Testis (tissue), 3 donors: ENCODE results near the gene FUT4. TPM values are rescaled to one million over a fixed set of nuclear protein-coding genes. Genes with fewer than 3 reads are reported as not detected.

Experiments used
- DNase-seq: peaks from one replicate; pipeline ENCODE4 v3.0.0-alpha.2; 2019
- H3K27ac ChIP-seq, 2 donors: fragments of 200-600 bp; sonication (generic); one replicate each; pipeline ENCODE4 v1.5.1; 2019
- H3K27me3 ChIP-seq: fragments of 200-600 bp; sonication (generic); one replicate; pipeline ENCODE4 v1.5.1; 2019
- H3K36me3 ChIP-seq: fragments of 200-600 bp; sonication (generic); one replicate; pipeline ENCODE4 v1.5.1; 2017; ENCODE audit warnings: low read depth; ENCODE audit errors: missing control alignments
- H3K4me1 ChIP-seq: fragments of 200-600 bp; sonication (generic); one replicate; pipeline ENCODE4 v1.5.1; 2019
- H3K4me3 ChIP-seq, 2 donors: fragments of 200-600 bp; sonication (generic); one replicate each; pipeline ENCODE4 v1.5.1; 2017 to 2019
- H3K9me3 ChIP-seq: fragments of 200-600 bp; sonication (generic); one replicate; pipeline ENCODE4 v1.5.1; 2017
- CTCF ChIP-seq, 3 experiments: fragments of 450-650 bp in 2 of 3; fragments of 200-600 bp in 1 of 3; sonication (generic) in 1 of 3; IDR thresholded peaks; one replicate each; pipeline ENCODE4 v1.5.1; 2016 to 2019; ENCODE audit warnings: antibody characterized with exemption in 3 of 3, mild to moderate bottlenecking in 2 of 3, moderate library complexity in 1 of 3
- POLR2A ChIP-seq: fragments of 450-650 bp; IDR thresholded peaks from one replicate; pipeline ENCODE4 v1.6.1; 2017; ENCODE audit warnings: antibody characterized with exemption, mild to moderate bottlenecking, moderate library complexity
- WGBS, 2 donors: methylation state at CpG; one replicate each; pipeline ENCODE4 v1.1.5; 2018; 5-methylcytosine and 5-hydroxymethylcytosine counted together
- intact Hi-C: fragments of 100-400 bp; cut with DNase I; formaldehyde crosslinking; loops from one replicate; pipeline ENCODE4 v1.15.1; 2023; ENCODE audit warnings: low total_unique reads
- polyA plus RNA-seq: library from polyadenylated mRNA; stranded (reverse); fragments of 350-450 nt; fragmentation: Illumina TruSeq; extraction: RNeasy Lipid Tissue Mini Kit (QIAGEN cat#74804); gene quantifications from one replicate; pipeline ENCODE4 v1.2.3, GENCODE V29; 2014; ENCODE audit warnings: low read depth, low replicate concordance; ENCODE audit not compliant: insufficient read depth
- total RNA-seq, 2 donors: library from RNA; depleted of rRNA; stranded (reverse); fragments of >200 nt; gene quantifications; one replicate each; pipeline ENCODE4 v1.2.3, GENCODE V29; 2016

Gene FUT4
- total and polyA plus RNA-seq, 3 donors from 2014 or later, result 3.8 to 5.9 (median 5.1) TPM

GRCh38 chr11:94560834-94561233 is 17.1 kb downstream of the FUT4 start:
- no peak for DNase-seq
- Histone ChIP-seq H3K36me3 (no peaks in the 10 kb centered on the region), H3K27ac (no peak overlapping the region), H3K4me3 (no peak overlapping the region), H3K4me1 (no peaks in the 10 kb centered on the region), H3K9me3 (no peaks in the 10 kb centered on the region), H3K27me3 (no peaks in the 10 kb centered on the region)
- TF ChIP-seq CTCF (IDR thresholded peaks at IDR 0.05) (no peak), POLR2A (no peak)
- WGBS, 2 donors, result 95 to 100% methylated on average over 3 of the region's 3 CpGs
- intact Hi-C loops, result no loop called here

- H3K27me3 ChIP-seq, result no peaks in the 10 kb centered on the region
- intact Hi-C loops, result no loop called here
- H3K36me3 ChIP-seq, result no peaks in the 10 kb centered on the region
- H3K9me3 ChIP-seq, result no peaks in the 10 kb centered on the region
- no peak overlapping the region for H3K4me3 ChIP-seq
- DNase-seq, result no peak
- no peaks in the 10 kb centered on the region for H3K4me1 ChIP-seq
- TF ChIP-seq POLR2A, result no peak
- TF ChIP-seq CTCF (IDR thresholded peaks at IDR 0.05), result no peak
- 68 to 80% methylated on average over 4 of the region's 4 CpGs for WGBS, 2 donors
- H3K27ac ChIP-seq, result no peak overlapping the region
Measured at GRCh38 chr11:94563176-94563847, 19.6 kb downstream of the FUT4 start.

GRCh38 chr11:94563848-94564467 is 20.2 kb downstream of the FUT4 start:
- 78 to 79% methylated on average over 8 of the region's 8 CpGs for WGBS, 2 donors
- intact Hi-C loops, result no loop called here
- no peaks in the 10 kb centered on the region for H3K9me3 ChIP-seq
- no peaks in the 10 kb centered on the region for H3K4me1 ChIP-seq
- H3K36me3 ChIP-seq, result no peaks in the 10 kb centered on the region
- no peaks in the 10 kb centered on the region for H3K27me3 ChIP-seq
- H3K4me3 ChIP-seq, result no peak overlapping the region
- no peak for DNase-seq
- H3K27ac ChIP-seq, result no peak overlapping the region
- no peak for TF ChIP-seq POLR2A
- no peak for TF ChIP-seq CTCF (IDR thresholded peaks at IDR 0.05)

- Histone ChIP-seq H3K4me3 (peak within 1 kb of the TSS; percentile 36 to 50), H3K36me3 (no peaks in the 10 kb centered on the region), H3K27ac (no peak within 1 kb of the TSS), H3K4me1 (no peaks in the 10 kb centered on the region), H3K9me3 (no peaks in the 10 kb centered on the region), H3K27me3 (no peaks in the 10 kb centered on the region)
- TF ChIP-seq POLR2A (no peak), CTCF (IDR thresholded peaks at IDR 0.05) (no peak)
- intact Hi-C loops, result no loop called here
- 63 to 83% methylated on average over 23 to 25 of the region's 25 CpGs for WGBS, 2 donors
- peak; percentile 17 for DNase-seq
Measured at GRCh38 chr11:94567181-94567670, 23.5 kb downstream of the FUT4 start, which contains the start of gene PIWIL4. TSS of gene PIWIL4 (plus strand) at chr11:94567368. CDS start at chr11:94567519, 151 bp downstream.
